ENCODE measurements around the gene ZNF440.
"Not testable (repeated sequence)": the region's sequence is repeated elsewhere in the genome, so short reads cannot be mapped to it uniquely, and the experiment has no call there.

ZNF440 gene

GRCh38 chr19:11792942-11793341, 21.1 kb upstream of the ZNF440 start:
- no peak overlapping the region for H3K27ac ChIP-seq (ENCODE audit: low read length)

GRCh38 chr19:11797491-11797890, 16.6 kb upstream of the ZNF440 start:
- Histone ChIP-seq H3K27ac (ENCODE audit: low read length) (no peak overlapping the region), H3K27me3 (ENCODE audit: control insufficient read depth, insufficient read depth, low read length) (peaks cover 14% of the 10 kb centered on the region), H3K4me3 (ENCODE audit: low read length) (peak overlapping the region; percentile 67), H3K36me3 (ENCODE audit: control insufficient read depth, low read depth, low read length) (no peaks in the 10 kb centered on the region), H3K9me3 (ENCODE audit: control insufficient read depth, low read depth, low read length) (no peaks in the 10 kb centered on the region), H3K9ac (ENCODE audit: low read length) (no peak overlapping the region), H3K4me1 (ENCODE audit: control insufficient read depth, low read depth, low read length) (peaks cover 6% of the 10 kb centered on the region)

More at GRCh38 chr19:11792942-11793341, 21.1 kb upstream of the ZNF440 start:
- Histone ChIP-seq H3K9me3 (ENCODE audit: control insufficient read depth, low read depth, low read length) (no peaks in the 10 kb centered on the region), H3K36me3 (ENCODE audit: control insufficient read depth, low read depth, low read length) (no peaks in the 10 kb centered on the region), H3K4me1 (ENCODE audit: control insufficient read depth, low read depth, low read length) (peaks cover 3% of the 10 kb centered on the region), H3K4me3 (ENCODE audit: low read length) (no peak overlapping the region), H3K27me3 (ENCODE audit: control insufficient read depth, insufficient read depth, low read length) (no peaks in the 10 kb centered on the region), H3K9ac (ENCODE audit: low read length) (no peak overlapping the region)

DNA sequence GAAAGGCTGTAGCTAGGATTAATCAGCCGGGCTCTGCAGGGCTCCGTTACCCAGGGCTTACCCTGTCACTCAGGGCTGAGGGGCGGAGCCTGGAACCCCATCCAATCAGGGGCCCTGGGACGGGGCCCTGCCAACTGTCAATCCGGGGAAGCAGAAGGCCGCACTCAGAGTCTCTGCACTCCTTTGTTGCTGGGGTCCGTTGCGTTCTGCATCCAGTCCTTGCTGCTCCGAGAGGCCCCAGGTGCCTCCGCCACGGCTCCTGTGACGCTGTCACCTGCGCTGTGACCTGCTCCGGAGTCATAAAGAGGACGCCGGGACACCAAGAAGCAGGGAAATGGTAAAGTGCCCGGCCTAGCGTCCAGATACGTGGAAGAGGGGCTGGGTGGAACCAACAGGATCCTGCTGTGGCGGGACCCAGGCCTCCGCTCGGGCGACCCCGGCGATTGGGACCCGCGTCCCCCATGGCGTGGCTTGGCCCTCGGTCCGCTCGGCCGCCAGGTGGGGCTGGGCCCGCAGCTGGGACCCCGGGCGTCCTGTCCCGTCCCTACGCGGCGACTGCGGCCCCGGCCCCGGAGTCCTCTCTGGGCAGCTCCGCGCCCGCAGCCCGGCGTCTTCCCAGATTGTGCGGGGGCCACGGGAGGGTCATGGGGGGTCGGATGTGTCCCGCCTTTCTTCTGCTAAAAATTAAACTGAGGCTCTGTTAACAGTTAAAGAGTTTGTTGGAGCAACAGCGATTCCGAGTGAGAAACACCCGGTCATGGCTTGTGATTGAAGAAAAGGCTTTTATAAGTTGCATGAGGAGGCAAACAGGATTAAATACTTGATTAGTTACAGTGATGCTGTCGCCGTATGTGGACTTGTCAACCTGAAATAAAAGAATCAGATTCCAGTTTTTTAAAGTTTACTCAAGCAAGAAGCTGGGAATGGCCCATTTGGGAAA, 15.4 kb upstream of the ZNF440 start, which contains the start of gene ZNF491:
Gene ZNF491, plus strand, starts transcription at position 133 of the 940 bp plus-strand sequence. CDS start 7,431 bp downstream, outside the sequence.
- no peaks in the 10 kb centered on the region for H3K36me3 ChIP-seq (ENCODE audit: control insufficient read depth, low read depth, low read length)
- no peak within 1 kb of the TSS for H3K27ac ChIP-seq (ENCODE audit: low read length)

DNA sequence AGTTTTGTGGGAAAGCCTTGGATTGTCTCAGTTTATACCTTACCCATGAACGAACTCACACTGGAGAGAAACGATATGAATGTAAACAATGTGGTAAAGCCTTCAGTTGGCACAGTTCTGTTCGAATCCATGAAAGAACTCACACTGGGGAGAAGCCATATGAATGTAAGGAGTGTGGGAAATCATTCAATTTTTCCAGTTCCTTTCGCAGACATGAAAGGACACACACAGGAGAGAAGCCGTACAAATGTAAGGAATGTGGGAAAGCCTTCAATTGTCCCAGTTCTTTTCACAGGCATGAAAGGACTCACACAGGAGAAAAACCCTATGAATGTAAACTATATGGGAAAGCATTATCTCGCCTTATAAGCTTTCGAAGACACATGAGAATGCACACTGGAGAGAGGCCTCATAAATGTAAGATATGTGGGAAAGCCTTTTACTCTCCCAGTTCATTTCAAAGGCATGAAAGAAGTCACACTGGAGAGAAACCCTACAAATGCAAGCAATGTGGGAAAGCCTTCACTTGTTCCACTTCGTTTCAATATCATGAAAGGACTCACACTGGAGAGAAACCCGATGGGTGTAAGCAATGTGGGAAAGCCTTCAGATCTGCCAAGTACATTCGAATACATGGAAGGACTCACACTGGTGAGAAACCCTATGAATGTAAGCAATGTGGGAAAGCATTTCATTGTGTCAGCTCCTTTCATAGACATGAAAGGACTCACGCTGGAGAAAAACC, 7.5 kb upstream of the ZNF440 start:
- no peaks in the 10 kb centered on the region for H3K36me3 ChIP-seq (ENCODE audit: control insufficient read depth, low read depth, low read length)
- H3K9me3 ChIP-seq (ENCODE audit: control insufficient read depth, low read depth, low read length), result peaks cover 12% of the 10 kb centered on the region
- H3K4me3 ChIP-seq (ENCODE audit: low read length), result no peak overlapping the region
- H3K27me3 ChIP-seq (ENCODE audit: control insufficient read depth, insufficient read depth, low read length), result no peaks in the 10 kb centered on the region
- no peak overlapping the region for H3K27ac ChIP-seq (ENCODE audit: low read length)
- no peaks in the 10 kb centered on the region for H3K4me1 ChIP-seq (ENCODE audit: control insufficient read depth, low read depth, low read length)
- H3K9ac ChIP-seq (ENCODE audit: low read length), result no peak overlapping the region

More for the DNA sequence above, 15.4 kb upstream of the ZNF440 start, which contains the start of gene ZNF491:
- H3K4me3 ChIP-seq (ENCODE audit: low read length), result peak within 1 kb of the TSS; percentile 67
- H3K27me3 ChIP-seq (ENCODE audit: control insufficient read depth, insufficient read depth, low read length), result peaks cover 14% of the 10 kb centered on the region
- H3K9ac ChIP-seq (ENCODE audit: low read length), result peak within 1 kb of the TSS; percentile 33
- H3K9me3 ChIP-seq (ENCODE audit: control insufficient read depth, low read depth, low read length), result no peaks in the 10 kb centered on the region
- H3K4me1 ChIP-seq (ENCODE audit: control insufficient read depth, low read depth, low read length), result peaks cover 6% of the 10 kb centered on the region

DNA sequence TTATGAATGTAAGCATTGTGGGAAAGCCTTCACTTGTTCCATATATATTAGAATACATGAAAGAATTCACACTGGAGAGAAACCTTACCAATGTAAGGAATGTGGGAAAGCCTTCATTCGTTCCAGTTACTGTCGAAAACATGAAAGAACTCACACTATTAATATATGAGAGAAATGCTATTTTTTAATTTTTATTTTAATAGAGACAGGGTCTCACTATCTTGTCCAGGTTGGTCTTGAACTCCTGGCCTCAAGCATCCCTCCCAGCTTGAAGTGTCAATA, 7.0 kb upstream of the ZNF440 start:
- peaks cover 12% of the 10 kb centered on the region for H3K9me3 ChIP-seq (ENCODE audit: control insufficient read depth, low read depth, low read length)
- no peak overlapping the region for H3K4me3 ChIP-seq (ENCODE audit: low read length)
- no peaks in the 10 kb centered on the region for H3K36me3 ChIP-seq (ENCODE audit: control insufficient read depth, low read depth, low read length)
- no peak overlapping the region for H3K9ac ChIP-seq (ENCODE audit: low read length)
- peaks cover under 1% of the 10 kb centered on the region for H3K27me3 ChIP-seq (ENCODE audit: control insufficient read depth, insufficient read depth, low read length)
- H3K4me1 ChIP-seq (ENCODE audit: control insufficient read depth, low read depth, low read length), result no peaks in the 10 kb centered on the region
- no peak overlapping the region for H3K27ac ChIP-seq (ENCODE audit: low read length)

DNA sequence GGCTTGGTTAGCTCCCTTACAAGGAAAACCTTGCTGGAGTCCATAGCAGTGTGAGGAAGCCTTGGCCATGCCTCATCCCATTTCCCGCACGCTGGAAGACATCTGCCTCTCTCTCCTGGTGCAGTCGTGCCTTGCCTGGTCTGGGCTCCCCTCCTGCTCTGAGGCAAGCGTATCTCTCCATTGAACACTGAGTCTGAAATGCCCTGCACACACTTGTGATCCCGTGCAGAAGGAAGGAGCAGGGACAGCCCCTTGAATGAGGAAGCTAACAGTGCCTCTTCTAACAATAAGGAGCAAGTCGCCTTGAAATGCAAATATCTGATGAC, 407 bp upstream of the ZNF440 start:
- peak overlapping the region; percentile 83 for H3K4me3 ChIP-seq (ENCODE audit: low read length)
- peaks cover 27% of the 10 kb centered on the region for H3K27me3 ChIP-seq (ENCODE audit: control insufficient read depth, insufficient read depth, low read length)
- no peaks in the 10 kb centered on the region for H3K9me3 ChIP-seq (ENCODE audit: control insufficient read depth, low read depth, low read length)
- H3K9ac ChIP-seq (ENCODE audit: low read length), result no peak overlapping the region
- H3K4me1 ChIP-seq (ENCODE audit: control insufficient read depth, low read depth, low read length), result no peaks in the 10 kb centered on the region
- H3K27ac ChIP-seq (ENCODE audit: low read length), result no peak overlapping the region
- no peaks in the 10 kb centered on the region for H3K36me3 ChIP-seq (ENCODE audit: control insufficient read depth, low read depth, low read length)

- Histone ChIP-seq H3K27ac (ENCODE audit: low read length) (no peak overlapping the region), H3K9ac (ENCODE audit: low read length) (peak overlapping the region; percentile 51), H3K36me3 (ENCODE audit: control insufficient read depth, low read depth, low read length) (no peaks in the 10 kb centered on the region), H3K4me1 (ENCODE audit: control insufficient read depth, low read depth, low read length) (no peaks in the 10 kb centered on the region), H3K9me3 (ENCODE audit: control insufficient read depth, low read depth, low read length) (no peaks in the 10 kb centered on the region), H3K27me3 (ENCODE audit: control insufficient read depth, insufficient read depth, low read length) (peaks cover 27% of the 10 kb centered on the region), H3K4me3 (ENCODE audit: low read length) (peak overlapping the region; percentile 83)
Observed at GRCh38 chr19:11814700-11815035, 595 bp downstream of the ZNF440 start.

GRCh38 chr19:11821474-11822109, 7.5 kb downstream of the ZNF440 start:
- Histone ChIP-seq H3K36me3 (ENCODE audit: control insufficient read depth, low read depth, low read length) (no peaks in the 10 kb centered on the region), H3K27ac (ENCODE audit: low read length) (no peak overlapping the region), H3K4me3 (ENCODE audit: low read length) (no peak overlapping the region), H3K27me3 (ENCODE audit: control insufficient read depth, insufficient read depth, low read length) (no peaks in the 10 kb centered on the region), H3K9ac (ENCODE audit: low read length) (no peak overlapping the region), H3K4me1 (ENCODE audit: control insufficient read depth, low read depth, low read length) (no peaks in the 10 kb centered on the region), H3K9me3 (ENCODE audit: control insufficient read depth, low read depth, low read length) (no peaks in the 10 kb centered on the region)

- H3K27ac ChIP-seq (ENCODE audit: low read length); H3K4me3 ChIP-seq (ENCODE audit: low read length); H3K27me3 ChIP-seq (ENCODE audit: control insufficient read depth, insufficient read depth, low read length); H3K4me1 ChIP-seq (ENCODE audit: control insufficient read depth, low read depth, low read length); H3K9ac ChIP-seq (ENCODE audit: low read length): not testable (repeated sequence)
- H3K36me3 ChIP-seq (ENCODE audit: control insufficient read depth, low read depth, low read length), result peaks cover 20% of the 10 kb centered on the region
- H3K9me3 ChIP-seq (ENCODE audit: control insufficient read depth, low read depth, low read length), result peaks cover 35% of the 10 kb centered on the region
Observed at GRCh38 chr19:11828957-11829876, 15.1 kb downstream of the ZNF440 start.

GRCh38 chr19:11832253-11832912, 18.3 kb downstream of the ZNF440 start:
- Histone ChIP-seq H3K27me3 (ENCODE audit: control insufficient read depth, insufficient read depth, low read length) (no peaks in the 10 kb centered on the region), H3K4me3 (ENCODE audit: low read length) (no peak overlapping the region), H3K9me3 (ENCODE audit: control insufficient read depth, low read depth, low read length) (peaks cover 38% of the 10 kb centered on the region), H3K27ac (ENCODE audit: low read length) (no peak overlapping the region), H3K4me1 (ENCODE audit: control insufficient read depth, low read depth, low read length) (no peaks in the 10 kb centered on the region), H3K36me3 (ENCODE audit: control insufficient read depth, low read depth, low read length) (peaks cover 20% of the 10 kb centered on the region), H3K9ac (ENCODE audit: low read length) (no peak overlapping the region)
